Activated CD4-positive, alpha-beta T cell treated with anti-CD3 and anti-CD28 coated beads, Interleukin-2, amount 10 ng/mL, durations not matched to agents 7 days and 5 days (primary cell): ENCODE data around the gene DCDC2B. TPM values are rescaled to one million over a fixed set of nuclear protein-coding genes. Genes with fewer than 3 reads are reported as not detected.
"Not testable (repeated sequence)": the region's sequence is repeated elsewhere in the genome, so short reads cannot be mapped to it uniquely, and the experiment has no call there.

Experiments
- CTCF ChIA-PET: fragments of 350-600 bp; sonication (Branson Sonifier 250); formaldehyde crosslinking; loops from one replicate; lab custom pipeline; 2021; ENCODE audit warnings: antibody characterized with exemption; lab: Charles Lee
- POLR2A ChIA-PET: fragments of 350-600 bp; sonication (Branson Sonifier 250); formaldehyde crosslinking; loops from one replicate; lab custom pipeline; 2021; ENCODE audit warnings: antibody characterized with exemption; lab: Charles Lee
- DNase-seq: peaks from one replicate; pipeline ENCODE4 v3.0.0-alpha.2; 2020
- H3K27ac Mint-ChIP-seq: one replicate; pipeline ENCODE4 v1.8.0; 2021; ENCODE audit warnings: mild to moderate bottlenecking, moderate library complexity, mixed read lengths
- H3K27me3 Mint-ChIP-seq: one replicate; pipeline ENCODE4 v1.8.0; 2021; ENCODE audit warnings: mixed read lengths
- H3K36me3 Mint-ChIP-seq: one replicate; pipeline ENCODE4 v1.8.0; 2021; ENCODE audit warnings: low read depth, mixed read lengths
- H3K4me1 Mint-ChIP-seq: one replicate; pipeline ENCODE4 v1.8.0; 2021; ENCODE audit warnings: mixed read lengths
- H3K4me3 Mint-ChIP-seq: one replicate; pipeline ENCODE4 v1.8.0; 2021; ENCODE audit warnings: mild to moderate bottlenecking, moderate library complexity, mixed read lengths
- H3K9me3 Mint-ChIP-seq: one replicate; pipeline ENCODE4 v1.8.0; 2021; ENCODE audit warnings: mixed read lengths
- total RNA-seq, 2 experiments: library from RNA; stranded (reverse); gene quantifications; one replicate each; pipeline ENCODE4 v1.2.3, GENCODE V29; 2021

DCDC2B gene
- total RNA-seq, 2 experiments from 2014 or later, result 0.10 TPM

DNA sequence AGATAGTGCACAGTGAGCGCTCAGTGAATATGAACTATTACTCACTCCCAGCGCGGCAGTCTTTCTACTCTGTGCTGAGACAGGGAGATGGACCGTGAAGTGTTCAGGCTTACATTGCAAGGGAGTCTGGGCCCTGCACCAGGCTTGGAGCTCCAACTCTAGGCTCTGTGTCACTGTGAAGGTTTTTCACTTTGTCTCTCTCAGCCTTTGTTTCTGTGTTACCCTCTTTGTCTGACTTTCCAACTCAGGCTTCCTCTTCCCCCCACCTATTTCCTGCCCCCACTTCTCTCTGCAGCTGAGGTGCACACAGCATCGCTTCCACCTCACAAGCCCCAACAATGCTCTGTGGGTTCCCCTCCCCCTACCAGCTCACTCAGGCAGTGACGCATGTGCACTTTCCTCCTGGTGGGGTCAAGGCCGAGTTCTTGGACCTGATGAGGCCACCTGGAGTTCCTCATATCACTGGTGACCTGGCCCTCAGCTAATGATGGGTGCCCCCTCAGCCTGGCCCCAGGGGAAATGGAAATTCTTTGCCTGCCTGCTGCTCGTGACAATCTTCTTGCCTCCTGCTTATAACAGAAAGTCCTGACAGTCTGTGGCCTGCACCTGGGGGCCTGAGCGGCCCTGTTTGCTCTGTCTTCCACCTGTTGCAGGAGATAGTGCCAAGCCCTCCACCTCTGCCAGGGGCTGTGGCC lies 41.1 kb downstream of the DCDC2B start:
- Mint-ChIP-seq H3K4me3 (peak overlapping the region; percentile 95), H3K4me1 (peaks cover 52% of the 10 kb centered on the region), H3K36me3 (peaks cover 38% of the 10 kb centered on the region), H3K27ac (peak overlapping the region; percentile 96), H3K9me3 (no peaks in the 10 kb centered on the region), H3K27me3 (no peaks in the 10 kb centered on the region)
- ChIA-PET CTCF (interaction anchor here (0.6 to 4.7 kb wide), 15 partner anchors 9 to 218 kb away, joined by 3 to 52 read pairs (median 6); partner anchors contain the start of gene KPNA6), POLR2A (interaction anchor here (0.6 to 1.6 kb wide), 5 partner anchors 10 to 1487 kb away, joined by 3 to 6 read pairs (median 4); partner anchors contain the start of gene MARCKSL1)
- DNase-seq, result peak; percentile 90

DNA sequence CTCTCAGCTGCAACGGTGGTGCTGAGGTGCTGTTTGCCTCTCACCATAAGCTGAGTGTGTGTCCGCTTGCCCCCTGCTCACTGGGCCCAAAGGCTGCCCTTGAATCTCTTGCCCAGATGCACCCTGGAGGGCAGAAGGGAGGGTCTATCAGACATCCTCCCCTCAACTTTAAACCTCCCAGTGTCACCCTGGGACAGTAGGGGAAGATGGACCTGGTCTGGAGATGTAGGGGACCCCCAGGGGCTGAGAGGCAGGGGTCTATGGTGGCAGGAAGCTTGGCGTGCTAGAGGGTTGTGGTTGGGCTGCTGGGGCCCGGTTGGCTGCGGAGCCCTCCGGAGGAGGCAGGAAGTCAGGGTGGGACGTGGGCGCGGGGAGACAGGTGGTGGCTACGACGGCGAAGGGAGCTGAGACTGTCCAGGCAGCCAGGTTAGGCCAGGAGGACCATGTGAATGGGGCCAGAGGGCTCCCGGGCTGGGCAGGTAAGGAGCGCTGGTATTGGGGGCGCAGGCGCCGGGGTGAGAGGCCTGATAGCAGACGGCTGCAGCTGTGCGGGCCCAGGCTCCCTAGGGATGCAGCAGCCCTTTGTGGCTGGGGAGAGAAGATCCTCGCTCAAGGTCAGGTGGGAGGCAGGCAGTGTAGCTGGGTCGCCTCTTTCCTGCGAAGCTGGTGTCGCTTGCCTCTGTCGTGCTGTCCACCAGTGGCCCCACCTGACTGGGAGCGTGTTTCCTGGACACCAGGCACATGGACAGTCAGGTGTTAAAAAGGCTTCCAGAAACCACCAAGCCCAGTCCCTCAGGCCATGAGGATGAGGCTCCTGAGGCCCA lies 42.2 kb downstream of the DCDC2B start, which contains the start of gene LCK:
Gene LCK (plus strand): TSS at position 373 of the 824 bp plus-strand sequence. CDS start 23,065 bp downstream, outside the sequence.
- peak; percentile 70 for DNase-seq
- CTCF ChIA-PET, result interaction anchor here (0.7 to 4.7 kb wide), 9 partner anchors 8 to 36 kb away, joined by 3 to 52 read pairs (median 5); no protein-coding TSS in a partner anchor
- H3K9me3 Mint-ChIP-seq, result no peaks in the 10 kb centered on the region

DNA sequence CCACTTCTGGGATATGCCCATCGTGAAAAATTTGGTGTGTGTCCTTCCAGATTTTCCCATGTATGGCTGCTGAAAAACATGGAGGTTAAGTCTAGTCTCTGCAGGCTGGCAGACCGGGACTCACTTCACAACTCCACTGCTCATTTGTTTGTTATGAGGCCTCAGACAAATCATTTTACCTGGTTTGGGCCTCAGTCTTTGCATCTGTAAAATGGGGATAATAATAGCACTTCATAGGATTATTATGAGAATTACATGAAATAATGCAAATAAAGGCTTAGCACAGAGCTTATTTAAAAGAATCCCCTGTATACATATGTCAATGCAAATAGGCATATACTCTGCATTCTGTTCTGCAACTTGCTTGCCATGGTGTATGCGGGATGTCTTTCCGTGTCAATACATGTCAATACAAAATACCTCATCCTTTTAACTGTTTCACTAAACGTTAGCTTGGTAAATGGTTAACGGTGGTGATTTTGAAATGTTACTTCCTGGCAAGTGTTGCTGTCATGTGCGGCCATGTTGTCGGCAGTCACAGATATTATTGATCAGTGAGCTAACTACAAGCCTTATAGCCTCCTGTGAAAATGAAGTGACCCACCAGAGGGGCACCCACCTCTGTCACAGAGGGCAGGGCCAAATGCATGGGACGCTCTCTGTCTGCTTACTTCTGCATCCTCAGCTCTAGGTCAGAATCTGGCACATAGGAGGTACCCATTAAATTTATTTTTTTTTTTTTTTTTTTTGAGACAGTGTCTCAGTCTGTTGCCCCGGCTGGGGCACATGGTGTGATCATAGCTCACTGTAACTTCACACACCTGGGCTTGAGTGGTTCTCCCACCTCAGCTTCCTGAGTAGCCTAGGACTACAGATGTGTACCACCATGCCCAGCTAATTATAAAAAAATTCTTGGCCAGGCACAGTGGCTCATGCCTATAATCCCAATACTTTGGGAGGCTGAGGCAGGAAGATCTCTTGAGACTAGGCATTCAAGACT lies 46.5 kb downstream of the DCDC2B start:
- H3K27me3 Mint-ChIP-seq, result no peaks in the 10 kb centered on the region
- H3K36me3 Mint-ChIP-seq, result peaks cover 71% of the 10 kb centered on the region
- H3K9me3 Mint-ChIP-seq, result no peaks in the 10 kb centered on the region
- CTCF ChIA-PET, result interaction anchor here (0.5 to 6.9 kb wide), 9 partner anchors 6 to 142 kb away, joined by 3 to 52 read pairs (median 3); partner anchors contain the start of genes FAM167B and LCK
- H3K4me1 Mint-ChIP-seq, result peaks cover 47% of the 10 kb centered on the region
- peak overlapping the region; percentile 92 for H3K27ac Mint-ChIP-seq
- POLR2A ChIA-PET, result interaction anchor here (0.6 to 0.7 kb wide), 2 partner anchors 19 to 36 kb away, joined by 3 to 5 read pairs; partner anchors contain the start of gene HDAC1
- H3K4me3 Mint-ChIP-seq, result peak overlapping the region; percentile 95
- DNase-seq, result peak; percentile 54

More for the DNA sequence above, 42.2 kb downstream of the DCDC2B start, which contains the start of gene LCK:
- peaks cover 54% of the 10 kb centered on the region for H3K4me1 Mint-ChIP-seq
- H3K4me3 Mint-ChIP-seq, result peak within 1 kb of the TSS; percentile 95
- H3K27me3 Mint-ChIP-seq, result no peaks in the 10 kb centered on the region
- POLR2A ChIA-PET, result interaction anchor here (0.6 kb wide), 1 partner anchor 40 kb away, joined by 5 read pairs; no protein-coding TSS in a partner anchor
- peak within 1 kb of the TSS; percentile 96 for H3K27ac Mint-ChIP-seq
- peaks cover 44% of the 10 kb centered on the region for H3K36me3 Mint-ChIP-seq

DNA sequence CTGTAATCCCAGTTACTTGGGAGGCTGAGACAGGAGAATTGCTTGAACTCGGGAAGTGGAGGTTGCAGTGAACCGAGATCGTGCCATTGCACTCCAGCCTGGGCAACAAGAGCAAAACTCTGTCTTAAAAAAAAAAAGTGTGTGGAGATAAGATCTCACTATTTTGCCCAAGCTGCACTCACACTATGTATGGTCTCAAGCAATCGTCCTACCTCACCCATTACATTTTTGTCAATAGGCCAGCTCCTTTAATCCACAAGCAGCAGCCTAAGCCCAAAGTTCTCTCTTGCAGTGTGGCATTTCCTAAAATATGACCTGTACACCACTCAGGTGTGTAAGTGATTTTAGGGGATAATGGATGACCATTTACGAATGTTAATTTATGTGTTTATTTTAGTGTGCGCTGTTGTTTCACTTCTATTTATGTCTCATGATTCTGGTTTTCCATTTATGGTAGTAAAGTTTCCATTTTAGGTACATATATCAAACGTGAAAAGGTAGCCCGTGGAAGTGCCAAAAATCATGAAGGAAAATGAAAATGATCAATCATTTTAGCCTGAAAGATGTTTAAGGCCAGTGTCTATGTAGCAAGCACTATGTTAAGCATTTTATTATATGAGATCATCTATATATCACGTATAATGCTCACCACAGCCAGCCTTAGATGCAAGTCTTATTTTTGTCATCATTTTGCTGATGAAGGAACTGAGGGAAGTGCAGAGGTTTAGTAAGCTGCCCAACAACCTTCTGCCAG lies 47.8 kb downstream of the DCDC2B start:
- Mint-ChIP-seq H3K9me3 (no peaks in the 10 kb centered on the region), H3K27ac (peak overlapping the region; percentile 92), H3K27me3 (no peaks in the 10 kb centered on the region), H3K4me1 (peaks cover 45% of the 10 kb centered on the region), H3K36me3 (peaks cover 68% of the 10 kb centered on the region), H3K4me3 (peak overlapping the region; percentile 81)
- ChIA-PET POLR2A (no interaction called here), CTCF (interaction anchor here (0.6 to 6.9 kb wide), 9 partner anchors 7 to 244 kb away, joined by 3 to 52 read pairs (median 3); partner anchors contain the start of genes FAM167B and LCK)
- no peak for DNase-seq

DNA sequence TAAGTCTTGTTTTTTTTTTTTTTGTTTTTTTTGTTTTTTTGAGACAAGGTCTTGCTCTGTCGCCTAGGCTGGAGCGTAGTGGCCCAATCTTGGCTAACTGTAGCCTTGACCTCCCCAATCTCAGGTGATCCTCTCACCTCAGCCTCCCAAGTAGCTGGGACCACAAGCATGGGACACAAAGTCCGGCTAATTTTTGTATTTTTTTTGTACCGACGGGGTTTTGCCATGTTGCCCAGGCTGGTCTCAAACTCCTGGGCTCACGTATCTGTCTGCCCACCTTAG lies 48.3 kb downstream of the DCDC2B start:
- no peaks in the 10 kb centered on the region for H3K9me3 Mint-ChIP-seq
- H3K27ac Mint-ChIP-seq, result peak overlapping the region; percentile 92
- ChIA-PET CTCF (interaction anchor here (0.6 to 6.9 kb wide), 7 partner anchors 8 to 129 kb away, joined by 3 to 52 read pairs (median 3); partner anchors contain the start of genes FAM167B and LCK), POLR2A (no interaction called here)
- H3K4me1 Mint-ChIP-seq, result peaks cover 45% of the 10 kb centered on the region
- H3K4me3 Mint-ChIP-seq, result peak overlapping the region; percentile 81
- H3K27me3 Mint-ChIP-seq, result no peaks in the 10 kb centered on the region
- DNase-seq, result no peak
- peaks cover 63% of the 10 kb centered on the region for H3K36me3 Mint-ChIP-seq

DNA sequence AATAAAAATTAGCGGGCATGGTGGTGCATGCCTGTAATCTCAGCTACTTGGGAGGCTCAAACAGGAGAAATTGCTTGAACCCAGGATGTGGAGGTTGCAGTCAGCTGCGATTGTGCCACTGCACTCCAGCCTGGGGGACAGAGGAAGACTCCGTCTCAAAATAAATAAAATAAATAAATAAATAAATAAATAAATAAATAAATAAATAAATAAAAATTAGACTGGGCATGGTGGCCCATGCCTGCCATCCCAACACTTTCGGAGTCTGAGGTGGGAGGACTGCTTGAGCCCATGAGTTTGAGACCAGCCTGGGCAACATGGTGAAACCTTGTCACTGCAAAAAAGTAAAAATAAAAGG lies 54.3 kb downstream of the DCDC2B start:
- H3K27ac Mint-ChIP-seq, H3K4me3 Mint-ChIP-seq, H3K27me3 Mint-ChIP-seq, H3K9me3 Mint-ChIP-seq, DNase-seq, POLR2A ChIA-PET: not testable (repeated sequence)
- CTCF ChIA-PET, result interaction anchor here (0.7 to 1.2 kb wide), 2 partner anchors 9 to 13 kb away, joined by 3 read pairs; partner anchors contain the start of gene LCK
- Mint-ChIP-seq H3K36me3 (peaks cover 46% of the 10 kb centered on the region), H3K4me1 (peaks cover 61% of the 10 kb centered on the region)

DNA sequence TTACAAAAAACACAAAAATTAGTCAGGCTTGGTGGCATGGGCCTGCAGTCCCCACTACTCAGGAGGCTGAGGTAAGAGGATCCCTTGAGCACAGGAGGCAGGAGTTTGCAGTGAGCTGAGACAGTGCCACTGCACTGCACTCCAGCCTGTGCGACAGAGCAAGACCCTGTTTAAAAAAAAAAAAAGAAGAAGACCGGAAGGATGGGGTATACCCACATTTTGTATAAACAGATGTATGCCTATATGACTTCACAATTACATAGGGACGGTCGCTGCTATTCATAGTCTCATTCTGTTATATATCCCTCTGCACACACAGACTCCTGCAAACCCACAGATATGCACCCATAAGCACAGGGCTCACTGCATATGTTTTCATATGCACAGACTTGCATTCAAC lies 54.9 kb downstream of the DCDC2B start:
- ChIA-PET CTCF (no interaction called here), POLR2A (no interaction called here)
- H3K4me3 Mint-ChIP-seq, result peak overlapping the region; percentile 56
- H3K36me3 Mint-ChIP-seq, result peaks cover 44% of the 10 kb centered on the region
- no peaks in the 10 kb centered on the region for H3K27me3 Mint-ChIP-seq
- H3K9me3 Mint-ChIP-seq, result no peaks in the 10 kb centered on the region
- H3K4me1 Mint-ChIP-seq, result peaks cover 58% of the 10 kb centered on the region
- H3K27ac Mint-ChIP-seq, result peak overlapping the region; percentile 92
- DNase-seq, result no peak

Other genes with a start within 250 kb of the DCDC2B start
- gene KHDRBS1, start 195.2 kb upstream of the DCDC2B start, total RNA-seq, result 100 to 1,000 TPM; 174 to 183 TPM
- gene TMEM39B, start 136.2 kb upstream of the DCDC2B start, total RNA-seq, result 10 to 100 TPM; 30.4 to 36.3 TPM
- gene KPNA6, start 101.0 kb upstream of the DCDC2B start, total RNA-seq, result 10 to 100 TPM; 64.8 to 64.9 TPM
- gene TXLNA, start 29.4 kb upstream of the DCDC2B start, total RNA-seq, result 10 to 100 TPM; 64.1 to 65.8 TPM
- gene CCDC28B, start 8.5 kb upstream of the DCDC2B start, total RNA-seq, result 10 to 100 TPM; 33.4 to 36.6 TPM
- gene IQCC, start 3.4 kb upstream of the DCDC2B start, total RNA-seq, result 1 to 10 TPM; 4.8 to 5.0 TPM
- gene TMEM234, start 13.3 kb downstream of the DCDC2B start, total RNA-seq, result 10 to 100 TPM; 13.2 to 15.0 TPM
- gene EIF3I, start 13.3 kb downstream of the DCDC2B start, total RNA-seq, result 100 to 1,000 TPM; 173 to 176 TPM
- gene FAM167B, start 38.1 kb downstream of the DCDC2B start, total RNA-seq, result under 1 TPM; 0.58 to 0.87 TPM
- gene LCK, start 42.2 kb downstream of the DCDC2B start, total RNA-seq, result 100 to 1,000 TPM; 434 to 495 TPM
- gene HDAC1, start 83.0 kb downstream of the DCDC2B start, total RNA-seq, result 100 to 1,000 TPM; 226 to 230 TPM
- 10 to 100 TPM; 31.0 to 31.6 TPM for gene MARCKSL1, start 127.1 kb downstream of the DCDC2B start, total RNA-seq
- 1 to 10 TPM; 8.2 to 8.5 TPM for gene FAM229A, start 153.4 kb downstream of the DCDC2B start, total RNA-seq
- 1 to 10 TPM; 1.5 to 2.2 TPM for gene TSSK3, start 153.4 kb downstream of the DCDC2B start, total RNA-seq
- gene BSDC1, start 185.4 kb downstream of the DCDC2B start, total RNA-seq, result 10 to 100 TPM; 42.9 to 44.6 TPM